ENCODE data around the gene ARMCX2. TPM values are rescaled to one million over a fixed set of nuclear protein-coding genes. Genes with fewer than 3 reads are reported as not detected.
"Not testable (repeated sequence)": the region's sequence is repeated elsewhere in the genome, so short reads cannot be mapped to it uniquely, and the experiment has no call there.

ARMCX2 gene
- total RNA-seq, 1 experiment from 2014 or later, result 4.4 TPM

GRCh38 chrX:101656817-101657216, 2.8 kb downstream of the ARMCX2 start:
- Histone ChIP-seq H3K9me2 (ENCODE audit: insufficient read depth) (no peaks in the 10 kb centered on the region), H3K4me1 (replicated peaks; ENCODE audit: insufficient read depth) (no peaks in the 10 kb centered on the region), H2AFZ (no peak overlapping the region), H3F3A (ENCODE audit: insufficient read depth, low read depth) (no peaks in the 10 kb centered on the region), H3K27me3 (ENCODE audit: insufficient read depth, low read depth) (0 out of 2 replicates have a peak, but pooled peaks cover 8% of the 10 kb centered on the region), H3K27ac (no peak overlapping the region), H3K4me2 (no peak overlapping the region), H3K9me3 (ENCODE audit: insufficient read depth, low read depth) (no peaks in the 10 kb centered on the region), H3K36me3 (ENCODE audit: low read depth) (no peaks in the 10 kb centered on the region), H3K79me2 (ENCODE audit: low read depth) (no peaks in the 10 kb centered on the region), H3K4me3 (no peak overlapping the region), H4K20me1 (ENCODE audit: insufficient read depth) (no peaks in the 10 kb centered on the region)
- intact Hi-C loops (cut with micrococcal nuclease; ENCODE audit: unreplicated experiment), result no loop called here
- POLR2A ChIA-PET (ENCODE audit: unreplicated experiment), result no interaction called here
- CTCF ChIA-PET, result no interaction called here
- DNase-seq, result no peak
- BruUV-seq (replicated peaks), result no TSS peak
- no peak for TF ChIP-seq EZH2 (IDR thresholded peaks at IDR 0.05; ENCODE audit: low read depth)
- no peak for TF ChIP-seq CTCF (conservative IDR thresholded peaks at IDR 0.05)

GRCh38 chrX:101655534-101655933, 4.1 kb downstream of the ARMCX2 start:
- no peaks in the 10 kb centered on the region for H4K20me1 ChIP-seq (ENCODE audit: insufficient read depth)
- no peak overlapping the region for H3K4me3 ChIP-seq
- H3K27ac ChIP-seq, result no peak overlapping the region
- no peak overlapping the region for H2AFZ ChIP-seq
- no peaks in the 10 kb centered on the region for H3K79me2 ChIP-seq (ENCODE audit: low read depth)
- H3K9me3 ChIP-seq (ENCODE audit: insufficient read depth, low read depth), result no peaks in the 10 kb centered on the region
- no peaks in the 10 kb centered on the region for H3K36me3 ChIP-seq (ENCODE audit: low read depth)
- ChIA-PET POLR2A (ENCODE audit: unreplicated experiment) (interaction anchor here (0.6 kb wide), 1 partner anchor 835 kb away, joined by 3 read pairs; the partner anchor contains the start of gene CSTF2), CTCF (no interaction called here)
- BruUV-seq (replicated peaks), result no TSS peak
- no peak overlapping the region for H3K4me2 ChIP-seq
- no peaks in the 10 kb centered on the region for H3K9me2 ChIP-seq (ENCODE audit: insufficient read depth)
- no peaks in the 10 kb centered on the region for H3F3A ChIP-seq (ENCODE audit: insufficient read depth, low read depth)
- DNase-seq, result no peak
- H3K27me3 ChIP-seq (ENCODE audit: insufficient read depth, low read depth), result 0 out of 2 replicates have a peak, but pooled peaks cover 3% of the 10 kb centered on the region
- TF ChIP-seq CTCF (conservative IDR thresholded peaks at IDR 0.05) (no peak), EZH2 (IDR thresholded peaks at IDR 0.05; ENCODE audit: low read depth) (no peak)
- intact Hi-C loops (cut with micrococcal nuclease; ENCODE audit: unreplicated experiment), result no loop called here
- no peaks in the 10 kb centered on the region for H3K4me1 ChIP-seq (replicated peaks; ENCODE audit: insufficient read depth)

GRCh38 chrX:101647716-101648115, 11.9 kb downstream of the ARMCX2 start:
- POLR2A ChIA-PET (ENCODE audit: unreplicated experiment); DNase-seq; H4K20me1 ChIP-seq (ENCODE audit: insufficient read depth); H3K79me2 ChIP-seq (ENCODE audit: low read depth); H3K9me3 ChIP-seq (ENCODE audit: insufficient read depth, low read depth); H2AFZ ChIP-seq; H3F3A ChIP-seq (ENCODE audit: insufficient read depth, low read depth); H3K27me3 ChIP-seq (ENCODE audit: insufficient read depth, low read depth); H3K4me2 ChIP-seq; H3K27ac ChIP-seq; CTCF ChIA-PET; H3K4me3 ChIP-seq; BruUV-seq (replicated peaks); H3K36me3 ChIP-seq (ENCODE audit: low read depth); intact Hi-C loops (cut with micrococcal nuclease; ENCODE audit: unreplicated experiment); H3K9me2 ChIP-seq (ENCODE audit: insufficient read depth); H3K4me1 ChIP-seq (replicated peaks; ENCODE audit: insufficient read depth): not testable (repeated sequence)

- no TSS peak for BruUV-seq (replicated peaks)
- Histone ChIP-seq H3K4me1 (replicated peaks; ENCODE audit: insufficient read depth) (no peaks in the 10 kb centered on the region), H3K4me2 (no peak overlapping the region), H3K36me3 (ENCODE audit: low read depth) (no peaks in the 10 kb centered on the region), H3K9me2 (ENCODE audit: insufficient read depth) (no peaks in the 10 kb centered on the region), H3K27ac (no peak overlapping the region), H3K9me3 (ENCODE audit: insufficient read depth, low read depth) (no peaks in the 10 kb centered on the region), H4K20me1 (ENCODE audit: insufficient read depth) (no peaks in the 10 kb centered on the region), H3K4me3 (no peak overlapping the region), H3K79me2 (ENCODE audit: low read depth) (no peaks in the 10 kb centered on the region), H2AFZ (no peak overlapping the region), H3K27me3 (ENCODE audit: insufficient read depth, low read depth) (no peaks in the 10 kb centered on the region), H3F3A (ENCODE audit: insufficient read depth, low read depth) (no peaks in the 10 kb centered on the region)
- DNase-seq, result no peak
- ChIA-PET CTCF (no interaction called here), POLR2A (ENCODE audit: unreplicated experiment) (no interaction called here)
- intact Hi-C loops (cut with micrococcal nuclease; ENCODE audit: unreplicated experiment), result no loop called here
- TF ChIP-seq EZH2 (IDR thresholded peaks at IDR 0.05; ENCODE audit: low read depth), result no peak
- no peak for TF ChIP-seq CTCF (conservative IDR thresholded peaks at IDR 0.05)
Observed at GRCh38 chrX:101642093-101642492, 17.6 kb downstream of the ARMCX2 start.

Data from PC-9 (cell line).